Aorta (tissue), 5 donors: ENCODE measurements around the gene TEX30. TPM values are rescaled to one million over a fixed set of nuclear protein-coding genes. Genes with fewer than 3 reads are reported as not detected.
"Not testable (repeated sequence)": the region's sequence is repeated elsewhere in the genome, so short reads cannot be mapped to it uniquely, and the experiment has no call there.

Source experiments
- ATAC-seq: fragments of 200-7000 bp; cut with Tn5 transposase; one replicate; pipeline ENCODE4 v1.9.1; 2022; ENCODE audit warnings: moderate library complexity; ENCODE audit not compliant: low FRiP score
- DNase-seq, 2 donors: peaks; one replicate each; pipeline ENCODE4 v3.0.0-alpha.2; 2020
- H3K27ac ChIP-seq, 2 donors: one replicate each; pipeline ENCODE4 v1.5.1; 2013; ENCODE audit warnings: low read length in 2 of 2, mild to moderate bottlenecking in 2 of 2, moderate library complexity in 2 of 2, control low read depth in 1 of 2, inconsistent platforms in 1 of 2, low read depth in 1 of 2
- H3K27me3 ChIP-seq, 2 donors: one replicate each; pipeline ENCODE4 v1.6.1; 2013; ENCODE audit warnings: control low read depth in 1 of 2, low read length in 1 of 2, mild to moderate bottlenecking in 1 of 2, moderate library complexity in 1 of 2; ENCODE audit not compliant: insufficient read depth in 2 of 2, control insufficient read depth in 1 of 2
- H3K36me3 ChIP-seq, 2 donors: one replicate each; pipeline ENCODE4 v1.6.1; 2013; ENCODE audit warnings: control low read depth in 1 of 2, low read length in 1 of 2, mild to moderate bottlenecking in 1 of 2; ENCODE audit not compliant: insufficient read depth in 2 of 2, control insufficient read depth in 1 of 2
- H3K4me1 ChIP-seq, 2 donors: one replicate each; pipeline ENCODE4 v1.6.1; 2013; ENCODE audit warnings: low read length in 2 of 2, control low read depth in 1 of 2, mild to moderate bottlenecking in 1 of 2, moderate library complexity in 1 of 2; ENCODE audit not compliant: insufficient read depth in 2 of 2, control insufficient read depth in 1 of 2
- H3K4me3 ChIP-seq, 2 donors: one replicate each; pipeline ENCODE4 v1.5.1; 2013; ENCODE audit warnings: low read length in 2 of 2, control low read depth in 1 of 2, mild to moderate bottlenecking in 1 of 2
- H3K9me3 ChIP-seq: one replicate; pipeline ENCODE4 v1.6.1; 2013; ENCODE audit warnings: mild to moderate bottlenecking, low read length; ENCODE audit not compliant: control insufficient read depth
- WGBS, 2 donors: extraction: QIAGEN DNeasy Blood & Tissue Kit; methylation state at CpG; one replicate each; pipeline ENCODE4 v1.1.7; 2013; 5-methylcytosine and 5-hydroxymethylcytosine counted together
- intact Hi-C, 2 donors: fragments of 100-400 bp; cut with DNase I; formaldehyde crosslinking; loops; one replicate each; pipeline versions ENCODE4 v1.14.2 to v1.15.0; 2022
- polyA plus RNA-seq, 2 donors: library from polyadenylated mRNA; stranded (reverse); fragments of 200-250 nt; gene quantifications; one replicate each; pipeline ENCODE4 v1.2.3, GENCODE V29; 2013
- total RNA-seq, 2 donors: library from RNA; stranded (reverse); fragmentation: NEBNext Ultra II Directional; extraction: Animal tissue kit (Norgen Biotek cat#: 25700); gene quantifications; one replicate each; pipeline ENCODE4 v1.2.1, GENCODE V29; 2021
- donor health status: healthy with polysubstance abuse.
- donor health status: Bipolar disorder and iron deficiency.
- donor health status: DM: no; HTN: no; CAD: no.
- donor health status: DM: no; HTN: no; CAD: no.
- donor health status: DM: yes; HTN: yes; CAD: no.

The TEX30 gene
- total and polyA plus RNA-seq, 4 donors, result 5.0 to 10.5 (median 7.5) TPM

- Histone ChIP-seq H3K4me3 (no peak overlapping the region), H3K27ac (no peak overlapping the region), H3K4me1 (no peaks in the 10 kb centered on the region), H3K27me3 (no peaks in the 10 kb centered on the region), H3K36me3 (peaks cover 0 to 4% of the 10 kb centered on the region in 2 donors), H3K9me3 (no peaks in the 10 kb centered on the region)
- DNase-seq, result no peak
- intact Hi-C loops, result no loop called here
- WGBS, 2 donors, result 86 to 88% methylated on average over 8 of the region's 8 CpGs
- ATAC-seq, result no peak
Observed at GRCh38 chr13:102788683-102789082, 15.1 kb upstream of the TEX30 start.

GRCh38 chr13:102784483-102784882 is 10.9 kb upstream of the TEX30 start:
- Histone ChIP-seq H3K27me3 (no peaks in the 10 kb centered on the region), H3K36me3 (peaks cover 0 to 4% of the 10 kb centered on the region in 2 donors), H3K4me3 (no peak overlapping the region), H3K27ac (no peak overlapping the region), H3K9me3 (no peaks in the 10 kb centered on the region), H3K4me1 (no peaks in the 10 kb centered on the region)
- ATAC-seq (no peak), DNase-seq (no peak)
- 23 to 28% methylated on average over 3 of the region's 3 CpGs for WGBS, 2 donors
- intact Hi-C loops, result no loop called here

GRCh38 chr13:102781591-102781990 is 8.0 kb upstream of the TEX30 start:
- DNase-seq, result no peak
- Histone ChIP-seq H3K36me3 (peaks cover 0 to 2% of the 10 kb centered on the region in 2 donors), H3K9me3 (no peaks in the 10 kb centered on the region), H3K4me3 (no peak overlapping the region), H3K4me1 (no peaks in the 10 kb centered on the region), H3K27ac (no peak overlapping the region), H3K27me3 (no peaks in the 10 kb centered on the region)
- intact Hi-C loops, result no loop called here
- WGBS, 2 donors, result 92 to 99% methylated on average over 1 of the region's 1 CpG
- ATAC-seq, result no peak

- H3K4me3 ChIP-seq, ATAC-seq, H3K9me3 ChIP-seq, H3K27ac ChIP-seq, DNase-seq, H3K36me3 ChIP-seq, H3K4me1 ChIP-seq, H3K27me3 ChIP-seq, intact Hi-C loops: not testable (repeated sequence)
- 80 to 85% methylated on average over 4 of the region's 4 CpGs for WGBS, 2 donors
Observed at GRCh38 chr13:102780656-102781055, 7.1 kb upstream of the TEX30 start.

- DNase-seq (no peak), ATAC-seq (no peak)
- H3K27ac ChIP-seq, result no peak overlapping the region
- no peak overlapping the region for H3K4me3 ChIP-seq
- intact Hi-C loops, result loop anchor here in 1 of 2 donors (10.0 kb wide), 1 partner anchor 185 kb away; the partner anchor contains the start of gene TPP2
- no peaks in the 10 kb centered on the region for H3K9me3 ChIP-seq
- 54 to 64% methylated on average over 5 of the region's 5 CpGs for WGBS, 2 donors
- H3K36me3 ChIP-seq, result no peaks in the 10 kb centered on the region
- no peaks in the 10 kb centered on the region for H3K27me3 ChIP-seq
- no peaks in the 10 kb centered on the region for H3K4me1 ChIP-seq
Observed at GRCh38 chr13:102779436-102780159, 6.0 kb upstream of the TEX30 start.

GRCh38 chr13:102777736-102778135 is 4.2 kb upstream of the TEX30 start:
- DNase-seq (no peak), ATAC-seq (no peak)
- Histone ChIP-seq H3K36me3 (no peaks in the 10 kb centered on the region), H3K4me1 (no peaks in the 10 kb centered on the region), H3K27ac (no peak overlapping the region), H3K9me3 (no peaks in the 10 kb centered on the region), H3K4me3 (no peak overlapping the region), H3K27me3 (no peaks in the 10 kb centered on the region)
- WGBS, 2 donors, result 90 to 92% methylated on average over 3 of the region's 3 CpGs
- intact Hi-C loops, result loop anchor here in 1 of 2 donors (10.0 kb wide), 1 partner anchor 183 kb away; the partner anchor contains the start of gene TPP2

- Histone ChIP-seq H3K27ac (no peak overlapping the region), H3K4me1 (no peaks in the 10 kb centered on the region), H3K4me3 (no peak overlapping the region), H3K9me3 (no peaks in the 10 kb centered on the region), H3K27me3 (no peaks in the 10 kb centered on the region), H3K36me3 (no peaks in the 10 kb centered on the region)
- intact Hi-C loops, result loop anchor here in 1 of 2 donors (10.0 kb wide), 1 partner anchor 181 kb away; the partner anchor contains the start of gene TPP2
- WGBS, 2 donors, result 81 to 85% methylated on average over 2 of the region's 2 CpGs
- no peak for DNase-seq
- ATAC-seq, result no peak
Observed at GRCh38 chr13:102776271-102776670, 2.7 kb upstream of the TEX30 start.

GRCh38 chr13:102774591-102775520 is 1.3 kb upstream of the TEX30 start:
- DNase-seq (no peak), ATAC-seq (no peak)
- Histone ChIP-seq H3K4me1 (no peaks in the 10 kb centered on the region), H3K36me3 (no peaks in the 10 kb centered on the region), H3K4me3 (no peak overlapping the region), H3K27ac (no peak overlapping the region), H3K27me3 (no peaks in the 10 kb centered on the region), H3K9me3 (no peaks in the 10 kb centered on the region)
- intact Hi-C loops, result loop anchor here (5.0 to 10.0 kb wide), 2 partner anchors 178 to 180 kb away; partner anchors contain the start of gene TPP2 (in 2 of the 2)
- 88 to 91% methylated on average over 14 of the region's 14 CpGs for WGBS, 2 donors
